ENCODE results near the gene LRRTM4. TPM values are rescaled to one million over a fixed set of nuclear protein-coding genes. Genes with fewer than 3 reads are reported as not detected.

The LRRTM4 gene
- total and polyA plus RNA-seq, 10 of the 15 experiments (the other 5 are each of a cell fraction or from before 2014, with no cell fraction given) = 0.01 to 1.0 TPM; not detected in 8

DNA sequence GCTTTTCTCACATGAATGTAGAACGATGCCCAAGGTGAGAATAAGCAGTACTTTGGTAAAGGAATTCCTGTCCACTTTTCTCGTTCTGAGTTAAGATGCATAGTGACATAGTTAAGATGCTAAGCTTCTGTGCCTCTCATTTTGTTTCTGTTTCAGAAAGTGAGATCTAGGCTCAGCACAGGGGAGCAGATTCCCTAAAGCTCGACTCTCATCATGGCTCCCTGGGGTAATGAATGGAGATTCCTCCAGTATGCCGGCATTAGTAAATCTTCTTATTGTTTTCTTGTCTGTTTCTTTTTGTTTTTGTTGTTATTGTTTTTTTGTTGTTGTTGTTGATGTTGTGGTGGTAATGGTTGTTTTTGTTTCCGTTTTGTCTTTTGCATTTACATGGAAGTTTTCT lies 225.4 kb downstream of the LRRTM4 start:
- POLR2A ChIA-PET = no interaction called here
- intact Hi-C loops (cut with micrococcal nuclease; ENCODE audit: unreplicated experiment) = no loop called here
- TF ChIP-seq MYC (IDR thresholded peaks at IDR 0.05; ENCODE audit: insufficient read depth, insufficient read length, insufficient replicate concordance, low read length, severe bottlenecking) = no peak
- no peak for TF ChIP-seq NRF1 (conservative IDR thresholded peaks at IDR 0.05; ENCODE audit: low read depth, low read length)
- no peak for TF ChIP-seq SPI1 (IDR thresholded peaks at IDR 0.05; ENCODE audit: borderline replicate concordance, insufficient read depth, low read depth, low read length)
- TF ChIP-seq GATAD2B (conservative IDR thresholded peaks at IDR 0.05; ENCODE audit: low read depth) = no peak
- TF ChIP-seq WRNIP1 (IDR thresholded peaks at IDR 0.05; ENCODE audit: borderline replicate concordance, low read depth, low read length) = no peak
- TF ChIP-seq JUND (IDR thresholded peaks at IDR 0.05; ENCODE audit: low read depth, low read length) = no peak
- no peak for TF ChIP-seq MEF2A (IDR thresholded peaks at IDR 0.05; ENCODE audit: insufficient read depth, low read depth, low read length)
- TF ChIP-seq, protein P1, sequence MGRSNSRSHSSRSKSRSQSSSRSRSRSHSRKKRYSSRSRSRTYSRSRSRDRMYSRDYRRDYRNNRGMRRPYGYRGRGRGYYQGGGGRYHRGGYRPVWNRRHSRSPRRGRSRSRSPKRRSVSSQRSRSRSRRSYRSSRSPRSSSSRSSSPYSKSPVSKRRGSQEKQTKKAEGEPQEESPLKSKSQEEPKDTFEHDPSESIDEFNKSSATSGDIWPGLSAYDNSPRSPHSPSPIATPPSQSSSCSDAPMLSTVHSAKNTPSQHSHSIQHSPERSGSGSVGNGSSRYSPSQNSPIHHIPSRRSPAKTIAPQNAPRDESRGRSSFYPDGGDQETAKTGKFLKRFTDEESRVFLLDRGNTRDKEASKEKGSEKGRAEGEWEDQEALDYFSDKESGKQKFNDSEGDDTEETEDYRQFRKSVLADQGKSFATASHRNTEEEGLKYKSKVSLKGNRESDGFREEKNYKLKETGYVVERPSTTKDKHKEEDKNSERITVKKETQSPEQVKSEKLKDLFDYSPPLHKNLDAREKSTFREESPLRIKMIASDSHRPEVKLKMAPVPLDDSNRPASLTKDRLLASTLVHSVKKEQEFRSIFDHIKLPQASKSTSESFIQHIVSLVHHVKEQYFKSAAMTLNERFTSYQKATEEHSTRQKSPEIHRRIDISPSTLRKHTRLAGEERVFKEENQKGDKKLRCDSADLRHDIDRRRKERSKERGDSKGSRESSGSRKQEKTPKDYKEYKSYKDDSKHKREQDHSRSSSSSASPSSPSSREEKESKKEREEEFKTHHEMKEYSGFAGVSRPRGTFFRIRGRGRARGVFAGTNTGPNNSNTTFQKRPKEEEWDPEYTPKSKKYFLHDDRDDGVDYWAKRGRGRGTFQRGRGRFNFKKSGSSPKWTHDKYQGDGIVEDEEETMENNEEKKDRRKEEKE (IDR thresholded peaks at IDR 0.05) = no peak
- no peak for TF ChIP-seq GABPA (IDR thresholded peaks at IDR 0.05; ENCODE audit: low read depth)
- TF ChIP-seq, protein P2, sequence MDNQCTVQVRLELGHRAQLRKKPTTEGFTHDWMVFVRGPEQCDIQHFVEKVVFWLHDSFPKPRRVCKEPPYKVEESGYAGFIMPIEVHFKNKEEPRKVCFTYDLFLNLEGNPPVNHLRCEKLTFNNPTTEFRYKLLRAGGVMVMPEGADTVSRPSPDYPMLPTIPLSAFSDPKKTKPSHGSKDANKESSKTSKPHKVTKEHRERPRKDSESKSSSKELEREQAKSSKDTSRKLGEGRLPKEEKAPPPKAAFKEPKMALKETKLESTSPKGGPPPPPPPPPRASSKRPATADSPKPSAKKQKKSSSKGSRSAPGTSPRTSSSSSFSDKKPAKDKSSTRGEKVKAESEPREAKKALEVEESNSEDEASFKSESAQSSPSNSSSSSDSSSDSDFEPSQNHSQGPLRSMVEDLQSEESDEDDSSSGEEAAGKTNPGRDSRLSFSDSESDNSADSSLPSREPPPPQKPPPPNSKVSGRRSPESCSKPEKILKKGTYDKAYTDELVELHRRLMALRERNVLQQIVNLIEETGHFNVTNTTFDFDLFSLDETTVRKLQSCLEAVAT (IDR thresholded peaks at IDR 0.05) = no peak
- no peak for TF ChIP-seq CBX5 (IDR thresholded peaks at IDR 0.05; ENCODE audit: low read depth)
- TF ChIP-seq PAX8 (IDR thresholded peaks at IDR 0.05) = no peak
- SMC1A ChIA-PET (ENCODE audit: uncharacterized antibody, unreplicated experiment) = no interaction called here
- Histone ChIP-seq H3K27ac (ENCODE audit: control insufficient read depth, insufficient read depth) (no peak overlapping the region), H3K4me2 (ENCODE audit: control insufficient read depth, insufficient read depth) (no peak overlapping the region), H3K27me3 (replicated peaks in 1 of 2; ENCODE audit: control insufficient read depth in 2 of 2, insufficient read depth in 2 of 2, low read length in 1 of 2) (no peaks in the 10 kb centered on the region), H3K9me3 (replicated peaks; ENCODE audit: control insufficient read depth, insufficient read depth, low read length) (no peaks in the 10 kb centered on the region), H3K36me3 (ENCODE audit: control insufficient read depth in 2 of 2, insufficient read depth in 2 of 2, low read length in 1 of 2) (no peaks in the 10 kb centered on the region), H3K9ac (ENCODE audit: control insufficient read depth, insufficient read depth, low read length) (no peak overlapping the region), H3K79me2 (ENCODE audit: control insufficient read depth, insufficient read depth, low read length) (no peaks in the 10 kb centered on the region), H3K4me3 (no peak overlapping the region), H4K20me1 (ENCODE audit: control insufficient read depth, insufficient read depth) (no peaks in the 10 kb centered on the region), H3K4me1 (ENCODE audit: control insufficient read depth, insufficient read depth, low read length) (no peaks in the 10 kb centered on the region), H2AFZ (ENCODE audit: control insufficient read depth, low read depth, low read length) (no peak overlapping the region)
- BruUV-seq (replicated peaks) = no TSS peak
- FAIRE-seq (no peak), ATAC-seq (no peak), DNase-seq (ENCODE audit: low read depth, low spot score) (no peak)
- RAD21 ChIA-PET (ENCODE audit: unreplicated experiment) = no interaction called here
- in situ Hi-C loops (cut with MboI) = no loop called here
- CTCF ChIA-PET = no interaction called here
- WGBS (ENCODE audit: insufficient coverage, insufficient replicate concordance, low lambda C conversion rate, missing lambda C conversion rate) = 8% methylated on average over 5 of the region's 5 CpGs

Measured in GM12878 (cell line).